HepG2 (cell line): ENCODE results near the gene RBM22. TPM values are rescaled to one million over a fixed set of nuclear protein-coding genes. Genes with fewer than 3 reads are reported as not detected.

Experiments
- ATAC-seq: fragments of 200-7000 bp; cut with Tn5 transposase; 3 replicates; pipeline ENCODE4 v1.9.1; 2020; ENCODE audit warnings: mild to moderate bottlenecking, moderate library complexity
- Bru-seq: library from RNA; stranded (reverse); fragments of 400-500 nt; gene quantifications from one replicate; lab custom pipeline; 2021; lab: Mats Ljungman, UMichigan
- BruChase-seq, 2 experiments: library from RNA; stranded (reverse); fragments of 400-500 nt; gene quantifications; one replicate each; lab custom pipeline; 2021; lab: Mats Ljungman, UMichigan
- BruUV-seq: library from RNA; stranded (reverse); fragments of 400-500 nt; replicated peaks from 2 replicates; lab custom pipeline; 2021; lab: Mats Ljungman, UMichigan
- CTCF ChIA-PET: fragments of 300-600 bp; formaldehyde crosslinking; extraction: SDS; loops from one replicate; lab custom pipeline; 2021; ENCODE audit warnings: low total read pairs, inconsistent platforms, low intra/inter-chr PET ratio; lab: Yijun Ruan, JAX
- POLR2A ChIA-PET: fragments of 350-600 bp; sonication (Branson Sonifier 250); formaldehyde crosslinking; loops from one replicate; lab custom pipeline; 2020; ENCODE audit warnings: antibody characterized with exemption, inconsistent platforms; lab: Yijun Ruan, JAX
- DNase-seq: peaks from one replicate; pipeline ENCODE4 v3.0.0-alpha.2; 2015; ENCODE audit warnings: low spot score
- FAIRE-seq: peaks from 3 replicates; lab custom pipeline; 2011; peaks lifted over from hg19 to GRCh38; lab: Jason Lieb, UNC
- H2AFZ ChIP-seq: one replicate; pipeline ENCODE4 v1.6.1; 2011; ENCODE audit warnings: low read length, inconsistent platforms
- H3K27ac ChIP-seq: fragments of 300-600 bp; 3 replicates; pipeline ENCODE4 v1.8.0; 2011; ENCODE audit warnings: mixed run types, mild to moderate bottlenecking, mixed read lengths, low read length, inconsistent platforms; ENCODE audit not compliant: insufficient read depth; ENCODE audit errors: extremely low read length
- H3K27me3 ChIP-seq, 2 experiments: fragments of 200-600 bp in 1 of 2; 2 replicates in 1 of 2; 3 replicates in 1 of 2; pipeline versions ENCODE4 v1.6.0 to v1.8.0; 2011; ENCODE audit warnings: low read length in 2 of 2, mild to moderate bottlenecking in 2 of 2, moderate library complexity in 2 of 2, inconsistent platforms in 1 of 2; ENCODE audit not compliant: insufficient read depth in 2 of 2, control insufficient read depth in 1 of 2
- H3K36me3 ChIP-seq, 2 experiments: fragments of 200-600 bp in 1 of 2; replicated peaks in 1 of 2; 2 replicates in 1 of 2; 3 replicates in 1 of 2; pipeline versions ENCODE4 v1.5.1 to v1.8.0; 2011; ENCODE audit warnings: low read length in 2 of 2, inconsistent platforms in 1 of 2; ENCODE audit not compliant: insufficient read depth in 2 of 2, control insufficient read depth in 1 of 2
- H3K4me1 ChIP-seq: 2 replicates; pipeline ENCODE4 v1.5.1; 2012; ENCODE audit warnings: low read length, inconsistent platforms; ENCODE audit not compliant: insufficient read depth
- H3K4me2 ChIP-seq: 2 replicates; pipeline ENCODE4 v1.6.0; 2011; ENCODE audit warnings: low read depth, low read length, inconsistent platforms
- H3K4me3 ChIP-seq, 3 experiments: fragments of 200-600 bp in 1 of 3; sonication (generic), shearing (Covaris generic) in 1 of 3; replicated peaks in 1 of 3; 2 replicates each; pipeline ENCODE4 v1.5.1; 2011 to 2016; ENCODE audit warnings: low read length in 3 of 3, inconsistent platforms in 2 of 3, low read depth in 2 of 3, mild to moderate bottlenecking in 2 of 3, control low read depth in 1 of 3, mixed read lengths in 1 of 3; ENCODE audit not compliant: insufficient read depth in 1 of 3
- H3K79me2 ChIP-seq: one replicate; pipeline ENCODE4 v1.6.1; 2011; ENCODE audit warnings: low read length, inconsistent platforms; ENCODE audit not compliant: insufficient read depth
- H3K9ac ChIP-seq: 2 replicates; pipeline ENCODE4 v1.6.0; 2011; ENCODE audit warnings: mild to moderate bottlenecking, low read depth, low read length, inconsistent platforms; ENCODE audit not compliant: insufficient read depth
- H3K9me3 ChIP-seq: 2 replicates; pipeline ENCODE4 v1.5.1; 2012; ENCODE audit warnings: mild to moderate bottlenecking, low read length
- H4K20me1 ChIP-seq: 2 replicates; pipeline ENCODE4 v1.6.0; 2011; ENCODE audit warnings: inconsistent platforms, mild to moderate bottlenecking, low read length, moderate library complexity; ENCODE audit not compliant: insufficient read depth
- SPEN ChIP-seq: sonication (generic); formaldehyde crosslinking; IDR thresholded peaks from 2 replicates; pipeline ENCODE4 v1.5.1; 2020; ENCODE audit warnings: low read depth, mild to moderate bottlenecking, missing genetic modification reagents
- ZFP82 ChIP-seq: sonication (generic); formaldehyde crosslinking; IDR thresholded peaks from 2 replicates; pipeline ENCODE4 v1.5.1; 2020; ENCODE audit warnings: mild to moderate bottlenecking, missing genetic modification reagents, borderline replicate concordance
- ZFP90 ChIP-seq: sonication (generic); formaldehyde crosslinking; IDR thresholded peaks from 2 replicates; pipeline ENCODE4 v1.8.0; 2022; ENCODE audit warnings: missing genetic modification reagents, mild to moderate bottlenecking, inconsistent platforms, borderline replicate concordance
- ZNF724P ChIP-seq: sonication (generic); formaldehyde crosslinking; IDR thresholded peaks from 2 replicates; pipeline ENCODE4 v1.8.0; 2022; ENCODE audit warnings: missing genetic modification reagents, borderline replicate concordance
- WGBS: methylation state at CpG from one replicate; pipeline ENCODE4 v1.1.6; 2017; ENCODE audit warnings: low lambda C conversion rate; 5-methylcytosine and 5-hydroxymethylcytosine counted together
- in situ Hi-C: cut with HindIII; loops from 2 replicates; pipeline ENCODE4 v1.10.0; 2017; ENCODE audit warnings: low pct_unique_long_range_greater_than_20kb; ENCODE audit not compliant: extremely low pct_ligation_motif_present
- intact Hi-C: fragments of 100-400 bp; cut with micrococcal nuclease; formaldehyde crosslinking; loops from one replicate; pipeline ENCODE4 v1.10.0; 2022; ENCODE audit not compliant: unreplicated experiment
- long read RNA-seq, 2 experiments: library from RNA in 1 of 2; library from polyadenylated mRNA in 1 of 2; stranded (forward) in 1 of 2; unstranded in 1 of 2; transcript quantifications; one replicate each; pipeline ENCODE4 v2.0.0, GENCODE V29; 2019 to 2022
- polyA minus RNA-seq, 3 experiments: library from RNA; depleted of rRNA, polyadenylated mRNA; stranded (reverse); fragments of >200 nt; gene quantifications; 2 replicates each; pipeline ENCODE4 v1.2.3, GENCODE V29; 2011; ENCODE audit warnings: low replicate concordance in 1 of 3
- polyA plus RNA-seq, 8 experiments: library from polyadenylated mRNA; depleted of rRNA in 3 of 8; stranded (reverse) in 7 of 8; unstranded in 1 of 8; fragments of >200 nt; fragmentation: Illumina TruSeq in 4 of 8; extraction: Trizol in 4 of 8; gene quantifications; 2 replicates each; pipeline versions ENCODE4 v1.2.1 to v1.2.3, GENCODE V29; 2011 to 2016; ENCODE audit warnings: low read depth in 4 of 8, missing spikeins in 1 of 8, mixed read lengths in 1 of 8; ENCODE audit not compliant: insufficient read depth in 1 of 8
- total RNA-seq, 5 experiments: library from RNA; depleted of rRNA; stranded (reverse); fragments of >200 nt; fragmentation: Illumina TruSeq; extraction: Trizol; gene quantifications; 2 replicates each; pipeline ENCODE4 v1.2.3, GENCODE V29; 2016; ENCODE audit warnings: low read depth in 1 of 5
- TF ChIP-seq, protein P1 (sequence below): sonication (generic); formaldehyde crosslinking; IDR thresholded peaks from 2 replicates; pipeline ENCODE4 v1.4.0; 2020; ENCODE audit warnings: mild to moderate bottlenecking, missing genetic modification reagents

RBM22 gene
- total RNA-seq (2016; rRNA removed; fragmentation: Illumina TruSeq; extraction: Trizol), result 27.7 and 28.3 TPM in 2 replicates
- 5.7 and 6.4 TPM in 2 replicates for total RNA-seq (2016; cell fraction: cytosol; rRNA removed; fragmentation: Illumina TruSeq; extraction: Trizol; ENCODE audit: low read depth)
- 23.8 and 26.3 TPM in 2 replicates for total RNA-seq (2016; cell fraction: insoluble cytoplasmic fraction; rRNA removed; fragmentation: Illumina TruSeq; extraction: Trizol)
- total RNA-seq (2016; cell fraction: membrane; rRNA removed; fragmentation: Illumina TruSeq; extraction: Trizol), result 11.5 and 11.9 TPM in 2 replicates
- 27.4 and 28.2 TPM in 2 replicates for total RNA-seq (2016; cell fraction: nucleus; rRNA removed; fragmentation: Illumina TruSeq; extraction: Trizol)
- polyA plus RNA-seq (2011; rRNA removed), result 27.3 and 35.0 TPM in 2 replicates
- 12.7 and 16.9 TPM in 2 replicates for polyA plus RNA-seq (2011; cell fraction: cytosol; rRNA removed)
- polyA plus RNA-seq (2011; cell fraction: nucleus; rRNA removed), result 42.7 and 44.5 TPM in 2 replicates
- polyA plus RNA-seq (2012), result 25.4 and 28.8 TPM in 2 replicates
- 2.7 and 3.2 TPM in 2 replicates for polyA plus RNA-seq (2016; cell fraction: cytosol; fragmentation: Illumina TruSeq; extraction: Trizol; ENCODE audit: low read depth)
- polyA plus RNA-seq (2016; cell fraction: insoluble cytoplasmic fraction; fragmentation: Illumina TruSeq; extraction: Trizol; ENCODE audit: low read depth), result 34.5 and 39.1 TPM in 2 replicates
- polyA plus RNA-seq (2016; cell fraction: membrane; fragmentation: Illumina TruSeq; extraction: Trizol; ENCODE audit: low read depth), result 7.7 and 9.1 TPM in 2 replicates
- 43.5 and 48.3 TPM in 2 replicates for polyA plus RNA-seq (2016; cell fraction: nucleus; fragmentation: Illumina TruSeq; extraction: Trizol; ENCODE audit: insufficient read depth, low read depth)
- 9.8 and 27.6 TPM in 2 replicates for polyA minus RNA-seq (2011; rRNA and poly(A)+ RNA removed; ENCODE audit: low replicate concordance)
- 12.1 and 16.2 TPM in 2 replicates for polyA minus RNA-seq (2011; cell fraction: cytosol; rRNA and poly(A)+ RNA removed)
- 43.9 and 49.9 TPM in 2 replicates for polyA minus RNA-seq (2011; cell fraction: nucleus; rRNA and poly(A)+ RNA removed)
- percentile 87 among the genes with signal in this experiment for Bru-seq, nascent RNA
- percentile 88 among the genes with signal in this experiment for BruChase-seq, experiment 1, labeled RNA remaining after a 6-hour chase
- BruChase-seq, experiment 2, labeled RNA remaining after a 2-hour chase, result percentile 89 among the genes with signal in this experiment
- long read RNA-seq, experiment 1, transcript RBM22-201 (11 exons, 2,342 nt), result major isoform, 14 of 20 reads
- long read RNA-seq, experiment 1, partial matches to known transcripts, result 4 of 20 reads
- long read RNA-seq, experiment 1, other reads (novel, unspliced or antisense), result 2 of 20 reads
- long read RNA-seq, experiment 2, transcript RBM22-201 (11 exons, 2,342 nt), result major isoform, 32 of 66 reads
- long read RNA-seq, experiment 2, partial matches to known transcripts, result 5 of 66 reads
- long read RNA-seq, experiment 2, other reads (novel, unspliced or antisense), result 27 of 66 reads

DNA sequence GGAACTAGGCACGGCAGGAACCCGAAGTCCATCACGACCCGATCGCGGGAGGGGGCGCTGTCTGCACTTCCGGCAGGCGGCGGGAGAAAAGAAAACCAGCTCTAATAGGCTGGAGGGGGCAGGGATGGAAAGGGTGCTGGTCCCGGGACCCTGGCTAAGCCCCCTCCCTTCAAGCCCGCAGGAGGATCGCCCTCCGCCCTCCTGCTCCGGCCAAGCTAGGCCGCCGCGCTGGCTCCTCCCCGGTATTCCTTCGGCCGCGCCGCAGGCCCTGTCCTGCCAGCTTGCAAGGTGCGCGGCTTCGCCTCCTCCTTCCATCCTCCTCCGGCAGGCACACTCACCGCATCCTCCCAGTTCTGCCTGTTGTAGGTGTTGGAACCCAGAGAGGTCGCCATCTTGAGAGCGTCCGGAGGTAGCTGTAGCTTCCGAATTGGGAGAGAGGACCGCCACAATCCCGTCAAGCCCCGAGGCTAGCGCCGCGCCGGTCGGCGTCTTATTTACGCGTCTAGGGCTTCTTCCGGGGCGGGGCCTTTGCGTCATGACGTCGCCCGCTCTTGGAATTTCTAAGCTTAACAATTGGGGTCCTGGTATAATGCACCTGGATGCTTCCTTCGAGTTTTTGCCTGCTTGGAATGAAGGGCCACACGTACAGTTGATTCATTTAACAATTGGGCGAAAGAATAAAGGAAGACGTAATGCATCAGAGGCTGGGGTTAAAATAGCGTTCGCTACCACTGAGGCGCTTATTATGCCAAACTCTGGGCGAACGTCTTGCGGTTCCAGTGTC lies at the start of gene RBM22:
TSS of gene RBM22 (minus strand) at position 469 of the 784 bp plus-strand sequence. CDS start at position 392, 77 bp downstream.
- BruUV-seq, result no TSS peak
- no peaks in the 10 kb centered on the region for H4K20me1 ChIP-seq
- peak; percentile 56 for FAIRE-seq
- WGBS, result 1% methylated on average over 18 of the region's 59 CpGs
- H2AFZ ChIP-seq, result peak within 1 kb of the TSS; percentile 98
- peaks cover 21% of the 10 kb centered on the region for H3K4me1 ChIP-seq
- H3K27me3 ChIP-seq, result no peaks in the 10 kb centered on the region; a peak in 1 of 5 replicates
- intact Hi-C loops, result loop anchor here (1.0 to 2.0 kb wide), 3 partner anchors 58 to 140 kb away; no protein-coding TSS in a partner anchor
- H3K9me3 ChIP-seq, result no peaks in the 10 kb centered on the region
- ATAC-seq, result peak; percentile 97
- H3K79me2 ChIP-seq, result peaks cover 22% of the 10 kb centered on the region
- H3K9ac ChIP-seq, result peak within 1 kb of the TSS; percentile 95
- H3K36me3 ChIP-seq, result peaks cover 16 to 28% of the 10 kb centered on the region in 2 experiments
- POLR2A ChIA-PET, result interaction anchor here (0.8 to 2.0 kb wide), 16 partner anchors 9 to 252 kb away, joined by 3 to 23 read pairs (median 4); partner anchors contain the start of genes DCTN4, IRGM and SMIM3
- in situ Hi-C loops, result no loop called here
- peak within 1 kb of the TSS; percentile 88 for H3K4me2 ChIP-seq
- DNase-seq, result peak; percentile 77
- peak within 1 kb of the TSS; percentile 97 to 100 (median 99) for H3K4me3 ChIP-seq
- CTCF ChIA-PET, result interaction anchor here (1.1 kb wide), 1 partner anchor 138 kb away, joined by 5 read pairs; no protein-coding TSS in a partner anchor
- peak within 1 kb of the TSS; percentile 84 for H3K27ac ChIP-seq
- TF ChIP-seq ZFP90 (CRISPR knock-in tag), result peak; percentile 57; the same call in 1 of the 2 replicates
- TF ChIP-seq ZNF724P, result peak; percentile 80; the same call in 1 of the 2 replicates
- TF ChIP-seq ZFP82 (CRISPR knock-in tag), result no peak
- TF ChIP-seq, protein P1, sequence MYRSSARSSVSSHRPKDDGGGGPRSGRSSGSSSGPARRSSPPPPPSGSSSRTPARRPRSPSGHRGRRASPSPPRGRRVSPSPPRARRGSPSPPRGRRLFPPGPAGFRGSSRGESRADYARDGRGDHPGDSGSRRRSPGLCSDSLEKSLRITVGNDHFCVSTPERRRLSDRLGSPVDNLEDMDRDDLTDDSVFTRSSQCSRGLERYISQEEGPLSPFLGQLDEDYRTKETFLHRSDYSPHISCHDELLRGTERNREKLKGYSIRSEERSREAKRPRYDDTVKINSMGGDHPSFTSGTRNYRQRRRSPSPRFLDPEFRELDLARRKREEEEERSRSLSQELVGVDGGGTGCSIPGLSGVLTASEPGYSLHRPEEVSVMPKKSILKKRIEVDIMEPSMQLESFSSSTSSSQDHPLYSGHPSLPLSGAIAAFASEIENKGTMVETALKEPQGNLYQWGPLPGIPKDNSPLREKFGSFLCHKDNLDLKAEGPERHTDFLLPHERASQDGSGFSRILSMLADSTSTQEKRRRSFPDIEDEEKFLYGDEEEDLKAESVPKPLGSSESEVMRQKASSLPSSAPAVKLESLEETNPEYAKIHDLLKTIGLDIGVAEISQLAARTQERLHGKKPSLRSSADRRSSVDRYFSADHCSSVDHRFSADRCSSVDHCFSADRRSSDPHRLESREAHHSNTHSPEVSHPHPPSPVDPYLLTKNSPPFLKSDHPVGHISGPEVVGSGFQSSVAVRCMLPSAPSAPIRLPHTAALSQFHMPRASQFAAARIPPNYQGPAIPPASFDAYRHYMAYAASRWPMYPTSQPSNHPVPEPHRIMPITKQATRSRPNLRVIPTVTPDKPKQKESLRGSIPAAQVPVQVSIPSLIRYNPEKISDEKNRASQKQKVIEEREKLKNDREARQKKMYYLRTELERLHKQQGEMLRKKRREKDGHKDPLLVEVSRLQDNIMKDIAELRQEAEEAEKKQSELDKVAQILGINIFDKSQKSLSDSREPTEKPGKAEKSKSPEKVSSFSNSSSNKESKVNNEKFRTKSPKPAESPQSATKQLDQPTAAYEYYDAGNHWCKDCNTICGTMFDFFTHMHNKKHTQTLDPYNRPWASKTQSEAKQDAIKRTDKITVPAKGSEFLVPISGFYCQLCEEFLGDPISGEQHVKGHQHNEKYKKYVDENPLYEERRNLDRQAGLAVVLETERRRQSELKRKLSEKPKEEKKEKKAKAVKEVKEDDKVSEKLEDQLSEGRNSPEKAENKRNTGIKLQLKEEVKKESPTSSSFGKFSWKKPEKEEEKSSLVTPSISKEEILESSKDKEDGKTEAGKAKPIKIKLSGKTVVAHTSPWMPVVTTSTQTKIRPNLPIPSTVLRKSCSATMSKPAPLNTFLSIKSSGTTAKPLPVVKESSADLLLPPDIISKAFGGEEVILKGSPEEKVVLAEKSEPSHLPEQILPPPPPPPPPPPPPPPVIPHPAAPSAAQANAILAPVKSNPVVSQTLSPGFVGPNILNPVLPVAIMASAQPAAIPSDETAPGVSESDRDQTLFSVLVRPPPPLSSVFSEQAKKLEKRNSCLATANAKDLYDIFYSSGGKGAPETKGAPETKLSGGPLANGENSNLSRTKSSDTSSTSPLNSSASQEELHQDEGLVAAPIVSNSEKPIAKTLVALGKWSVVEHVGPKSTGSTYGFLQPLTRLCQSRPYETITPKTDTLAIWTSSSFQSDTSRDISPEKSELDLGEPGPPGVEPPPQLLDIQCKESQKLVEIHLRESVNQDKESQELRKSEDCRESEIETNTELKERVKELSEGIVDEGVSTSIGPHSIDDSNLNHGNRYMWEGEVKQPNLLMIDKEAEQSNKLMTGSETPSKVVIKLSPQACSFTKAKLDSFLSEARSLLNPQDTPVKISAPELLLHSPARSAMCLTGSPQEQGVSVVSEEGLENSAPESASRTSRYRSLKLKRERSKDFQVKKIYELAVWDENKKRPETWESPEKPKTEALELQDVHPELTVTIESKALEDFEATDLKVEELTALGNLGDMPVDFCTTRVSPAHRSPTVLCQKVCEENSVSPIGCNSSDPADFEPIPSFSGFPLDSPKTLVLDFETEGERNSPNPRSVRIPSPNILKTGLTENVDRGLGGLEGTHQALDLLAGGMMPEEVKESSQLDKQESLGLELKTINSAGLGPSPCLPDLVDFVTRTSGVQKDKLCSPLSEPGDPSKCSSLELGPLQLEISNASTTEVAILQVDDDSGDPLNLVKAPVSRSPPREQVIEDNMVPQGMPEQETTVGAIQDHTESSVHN (CRISPR knock-in tag), result no peak; the same call in 1 of the 2 replicates
- peak; percentile 91 for TF ChIP-seq SPEN (CRISPR knock-in tag)
